Left kidney (tissue), 2 donors: Measurements from ENCODE around the gene SPINK13. TPM values are rescaled to one million over a fixed set of nuclear protein-coding genes. Genes with fewer than 3 reads are reported as not detected.
"Not testable (repeated sequence)": the region's sequence is repeated elsewhere in the genome, so short reads cannot be mapped to it uniquely, and the experiment has no call there.

Source experiments
- DNase-seq: peaks from one replicate; pipeline ENCODE4 v3.0.0-alpha.2; 2013
- polyA plus RNA-seq: library from polyadenylated mRNA; unstranded; fragments of 120-200 nt; gene quantifications from one replicate; pipeline ENCODE4 v1.2.1, GENCODE V29; 2013; ENCODE audit not compliant: insufficient read length

The SPINK13 gene
- polyA plus RNA-seq, 1 donor = 1.1 TPM

DNA sequence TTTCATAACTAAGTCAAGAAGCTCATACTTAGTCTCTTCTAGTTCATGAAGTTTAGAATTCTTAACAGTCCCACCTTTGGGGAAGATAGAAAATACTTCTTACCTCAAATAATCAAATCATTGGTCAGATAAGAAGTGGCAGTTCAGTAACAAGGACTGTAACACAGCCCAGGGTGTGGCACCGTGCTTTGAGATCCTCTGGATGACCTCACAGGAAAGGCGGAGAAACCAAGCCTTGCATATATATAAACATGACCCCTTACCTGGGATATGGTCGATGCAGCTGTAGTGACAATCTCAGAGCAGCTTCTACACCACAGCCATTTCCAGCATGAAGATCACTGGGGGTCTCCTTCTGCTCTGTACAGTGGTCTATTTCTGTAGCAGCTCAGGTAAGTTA lies 43.6 kb downstream of the SPINK13 start, which contains the start of gene SPINK7:
SPINK7 (plus strand) TSS at position 271 of the 400 bp plus-strand sequence; CDS start at position 332, 61 bp downstream.
- no peak for DNase-seq

DNA sequence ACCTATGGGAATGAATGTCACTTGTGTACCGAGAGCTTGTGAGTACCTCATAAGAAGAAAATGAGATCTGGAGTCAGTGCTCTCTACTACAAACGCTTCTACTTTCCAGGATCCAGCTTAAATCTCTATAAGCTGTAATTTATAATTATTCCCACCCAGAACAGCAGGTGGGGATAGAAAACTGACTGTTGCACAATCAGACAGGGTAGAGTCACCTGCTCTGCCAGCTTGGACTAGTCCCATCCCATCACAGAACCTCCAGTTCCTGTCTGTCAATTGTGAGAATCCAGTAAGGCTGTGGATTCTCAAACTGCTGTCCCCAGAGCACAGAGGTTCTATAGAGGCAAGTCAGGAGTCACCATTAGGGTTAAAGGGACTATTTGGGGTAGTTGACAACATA lies 45.6 kb downstream of the SPINK13 start:
- DNase-seq = no peak

DNA sequence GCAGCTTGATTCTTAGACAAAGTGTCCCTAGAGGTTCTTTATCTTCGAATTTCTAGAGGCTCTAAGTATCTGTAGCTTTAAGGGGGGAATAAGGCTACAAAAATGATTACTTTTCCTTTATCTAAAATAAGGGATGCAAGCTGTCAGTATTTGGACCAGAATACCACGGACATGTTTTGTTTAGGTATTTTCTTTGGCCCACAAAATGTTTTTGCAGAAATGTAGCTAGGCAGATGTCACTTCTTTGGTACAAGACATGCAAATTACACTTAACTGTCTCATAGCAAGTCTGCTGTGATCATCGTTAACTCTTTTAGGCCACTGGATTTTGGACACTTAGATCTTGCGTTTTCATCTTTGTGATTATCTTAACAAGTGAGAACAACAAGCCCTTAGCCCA lies 46.1 kb downstream of the SPINK13 start:
- no peak for DNase-seq

DNA sequence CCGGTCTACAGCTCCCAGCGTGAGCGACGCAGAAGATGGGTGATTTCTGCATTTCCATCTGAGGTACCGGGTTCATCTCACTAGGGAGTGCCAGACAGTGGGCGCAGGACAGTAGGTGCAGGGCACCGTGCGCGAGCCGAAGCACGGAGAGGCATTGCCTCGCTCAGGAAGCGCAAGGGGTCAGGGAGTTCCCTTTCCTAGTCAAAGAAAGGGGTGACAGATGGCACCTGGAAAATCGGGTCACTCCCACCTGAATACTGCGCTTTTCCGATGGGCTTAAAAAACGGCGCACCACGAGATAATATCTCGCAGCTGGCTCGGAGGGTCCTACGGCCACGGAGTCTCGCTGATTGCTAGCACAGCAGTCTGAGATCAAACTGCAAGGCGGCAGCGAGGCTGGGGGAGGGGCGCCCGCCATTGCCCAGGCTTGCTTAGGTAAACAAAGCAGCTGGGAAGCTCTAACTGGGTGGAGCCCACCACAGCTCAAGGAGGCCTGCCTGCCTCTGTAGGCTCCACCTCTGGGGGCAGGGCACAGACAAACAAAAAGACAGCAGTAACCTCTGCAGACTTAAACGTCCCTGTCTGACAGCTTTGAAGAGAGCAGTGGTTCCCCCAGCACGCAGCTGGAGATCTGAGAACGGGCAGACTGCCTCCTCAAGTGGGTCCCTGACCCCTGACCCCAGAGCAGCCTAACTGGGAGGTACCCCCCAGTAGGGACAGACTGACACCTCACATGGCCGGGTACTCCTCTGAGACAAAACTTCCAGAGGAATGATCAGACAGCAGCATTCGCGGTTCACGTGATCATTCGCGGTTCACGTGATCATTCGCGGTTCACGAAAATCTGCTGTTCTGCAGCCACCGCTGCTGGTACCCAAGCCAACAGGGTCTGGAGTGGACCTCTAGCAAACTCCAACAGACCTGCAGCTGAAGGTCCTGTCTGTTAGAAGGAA lies 51.7 kb downstream of the SPINK13 start:
- not testable (repeated sequence) for DNase-seq

DNA sequence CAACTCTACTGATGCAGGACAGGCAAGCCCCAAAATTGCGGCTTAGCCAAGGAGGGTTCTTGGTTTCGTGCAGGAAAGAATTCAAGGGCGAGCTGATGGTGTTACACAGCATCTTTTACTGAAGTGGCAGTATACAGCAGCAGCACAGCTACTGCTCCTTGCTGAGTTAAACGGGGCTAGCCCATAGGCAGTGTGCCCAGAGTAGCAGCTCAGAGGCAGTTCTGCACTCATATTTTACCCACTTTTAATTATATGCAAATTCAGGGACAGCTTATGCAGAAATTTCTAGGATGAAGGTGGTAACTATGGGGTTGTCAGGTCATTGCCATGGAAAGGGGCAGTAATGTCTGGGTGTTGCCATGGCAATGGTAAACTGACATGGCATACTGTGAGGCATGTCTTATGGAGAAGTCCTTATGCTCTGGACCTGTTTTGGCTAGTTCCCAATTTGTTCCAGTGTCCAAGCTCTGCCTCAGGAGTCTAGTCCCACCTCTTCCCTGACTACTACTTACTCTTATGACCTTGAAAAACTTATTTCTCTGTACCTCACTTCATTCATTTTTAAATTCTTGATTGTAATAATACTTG lies 64.8 kb downstream of the SPINK13 start:
- no peak for DNase-seq

DNA sequence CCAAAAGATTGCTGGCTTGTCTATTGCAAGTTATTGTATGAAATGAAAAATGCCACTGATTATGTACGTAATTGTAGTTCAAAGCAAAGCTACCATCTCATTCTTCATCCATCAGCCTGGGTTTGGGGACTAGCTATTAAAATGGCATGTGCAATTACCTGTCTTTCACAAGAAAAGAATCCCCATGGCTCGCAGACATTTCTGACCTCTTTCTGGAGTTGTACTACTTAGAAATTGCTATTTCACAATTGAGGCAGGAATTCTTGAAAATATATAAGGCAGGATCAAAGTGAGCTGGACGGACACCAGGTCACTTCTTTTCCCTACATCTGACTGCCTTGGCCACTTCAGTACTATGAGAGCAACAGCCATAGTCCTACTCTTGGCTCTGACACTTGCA lies 66.7 kb downstream of the SPINK13 start, which contains the start of gene SPINK9:
SPINK9 (plus strand) TSS at position 301 of the 400 bp plus-strand sequence; CDS start at position 356, 55 bp downstream.
- DNase-seq = no peak

Other genes starting within 250 kb of the SPINK13 start
- gene SPINK5, start 204.8 kb upstream of the SPINK13 start, polyA plus RNA-seq = 0.67 TPM
- gene SPINK14, start 100.2 kb upstream of the SPINK13 start, polyA plus RNA-seq = not detected
- gene SPINK6, start 65.8 kb upstream of the SPINK13 start, polyA plus RNA-seq = not detected
- gene MARCOL, start 30.3 kb upstream of the SPINK13 start, polyA plus RNA-seq = not detected
- 0.35 TPM for gene SPINK7, start 43.6 kb downstream of the SPINK13 start, polyA plus RNA-seq
- 0.55 TPM for gene SPINK9, start 66.8 kb downstream of the SPINK13 start, polyA plus RNA-seq
- gene FBXO38, start 115.2 kb downstream of the SPINK13 start, polyA plus RNA-seq = 54.6 TPM